SK-N-SH (cell line): ENCODE measurements around the gene MYO1C. TPM values are rescaled to one million over a fixed set of nuclear protein-coding genes. Genes with fewer than 3 reads are reported as not detected.

ENCODE experiments used
- CTCF ChIA-PET: fragments of 300-600, 350-600 bp; formaldehyde crosslinking; extraction: SDS; loops from one replicate; lab custom pipeline; 2021; lab: Yijun Ruan, JAX
- POLR2A ChIA-PET: fragments of 350-600 bp; sonication (Branson Sonifier 250); formaldehyde crosslinking; extraction: SDS; loops from one replicate; lab custom pipeline; 2020; ENCODE audit warnings: antibody characterized with exemption, inconsistent platforms; lab: Yijun Ruan, JAX
- DNase-seq: peaks from one replicate; pipeline ENCODE4 v3.0.0; 2012
- H2AFZ ChIP-seq: fragments of 200-600 bp; sonication (generic); 2 replicates; pipeline ENCODE4 v1.8.1; 2016; ENCODE audit warnings: antibody characterized with exemption, mild to moderate bottlenecking, low read depth
- H3F3A ChIP-seq: fragments of 200-600 bp; sonication (generic); replicated peaks from 2 replicates; pipeline ENCODE3; 2016; ENCODE audit warnings: antibody characterized with exemption, mild to moderate bottlenecking; ENCODE audit not compliant: insufficient read depth
- H3K27ac ChIP-seq, 2 experiments: fragments of 200-500 bp in 1 of 2; fragments of 200-600 bp in 1 of 2; sonication (Bioruptor generic) in 1 of 2; sonication (generic), shearing (Covaris generic) in 1 of 2; 2 replicates each; pipeline versions ENCODE4 v1.5.1 to v1.6.1; 2014 to 2016; ENCODE audit warnings: low read depth in 2 of 2, inconsistent platforms in 1 of 2, low read length in 1 of 2, mild to moderate bottlenecking in 1 of 2, mixed read lengths in 1 of 2
- H3K27me3 ChIP-seq: fragments of 200-600 bp; sonication (generic), shearing (Covaris generic); 2 replicates; pipeline ENCODE4 v1.6.1; 2016; ENCODE audit warnings: mixed run types; ENCODE audit not compliant: insufficient read depth
- H3K36me3 ChIP-seq, 2 experiments: fragments of 200-500 bp in 1 of 2; fragments of 200-600 bp in 1 of 2; sonication (Bioruptor generic) in 1 of 2; sonication (generic) in 1 of 2; replicated peaks in 1 of 2; 2 replicates each; pipeline versions ENCODE3 to v1.5.1; 2014 to 2016; ENCODE audit warnings: low read length in 1 of 2, mild to moderate bottlenecking in 1 of 2; ENCODE audit not compliant: insufficient read depth in 2 of 2, control insufficient read depth in 1 of 2
- H3K4me1 ChIP-seq, 2 experiments: fragments of 200-500 bp in 1 of 2; fragments of 200-600 bp in 1 of 2; sonication (Bioruptor generic) in 1 of 2; sonication (generic), shearing (Covaris generic) in 1 of 2; 2 replicates each; pipeline versions ENCODE4 v1.5.1 to v1.6.1; 2014 to 2016; ENCODE audit warnings: low read depth in 1 of 2, low read length in 1 of 2, mixed run types in 1 of 2; ENCODE audit not compliant: insufficient read depth in 2 of 2, control insufficient read depth in 1 of 2
- H3K4me2 ChIP-seq: fragments of 200-600 bp; sonication (generic), shearing (Covaris generic); 2 replicates; pipeline ENCODE4 v1.6.1; 2017; ENCODE audit warnings: mixed run types
- H3K4me3 ChIP-seq, 2 experiments: fragments of 200-500 bp in 1 of 2; fragments of 200-600 bp in 1 of 2; sonication (Bioruptor generic) in 1 of 2; sonication (generic), shearing (Covaris generic) in 1 of 2; 2 replicates each; pipeline versions ENCODE4 v1.5.1 to v1.8.1; 2014 to 2016; ENCODE audit warnings: low read depth in 2 of 2, inconsistent platforms in 1 of 2, low read length in 1 of 2, mild to moderate bottlenecking in 1 of 2, mixed read lengths in 1 of 2, moderate library complexity in 1 of 2
- H3K79me2 ChIP-seq: fragments of 200-600 bp; sonication (generic); 2 replicates; pipeline ENCODE4 v1.8.1; 2017; ENCODE audit warnings: mild to moderate bottlenecking; ENCODE audit not compliant: insufficient read depth
- H3K9ac ChIP-seq: fragments of 200-600 bp; sonication (generic); 2 replicates; pipeline ENCODE4 v1.6.1; 2017; ENCODE audit warnings: mixed run types
- H3K9me2 ChIP-seq: fragments of 200-600 bp; sonication (generic); 2 replicates; pipeline ENCODE4 v1.6.1; 2017; ENCODE audit warnings: mixed run types
- H3K9me3 ChIP-seq: fragments of 200-600 bp; sonication (generic); 2 replicates; pipeline ENCODE4 v1.6.1; 2017; ENCODE audit warnings: mixed run types, mild to moderate bottlenecking, moderate library complexity
- H4K20me1 ChIP-seq: fragments of 200-600 bp; sonication (generic); 2 replicates; pipeline ENCODE4 v1.6.1; 2017; ENCODE audit warnings: mild to moderate bottlenecking, mixed run types; ENCODE audit not compliant: insufficient read depth
- CHD2 ChIP-seq: fragments of 150-350 bp; IDR thresholded peaks from 2 replicates; pipeline ENCODE4 v1.6.1; 2018; ENCODE audit warnings: low read length; ENCODE audit not compliant: partially characterized antibody
- CTCF ChIP-seq: fragments of 200-600 bp; sonication (generic); IDR thresholded peaks from 2 replicates; pipeline ENCODE4 v1.6.1; 2017; ENCODE audit warnings: antibody characterized with exemption, mild to moderate bottlenecking, moderate library complexity
- EP300 ChIP-seq, 2 experiments: IDR thresholded peaks; 2 replicates each; pipeline versions ENCODE4 v1.4.0 to v1.6.1; 2012; ENCODE audit warnings: borderline replicate concordance in 1 of 2, low read depth in 1 of 2, low read length in 1 of 2
- EZH2phosphoT487 ChIP-seq: fragments of 200-600 bp; sonication (generic); IDR thresholded peaks from 2 replicates; pipeline ENCODE4 v1.6.1; 2017; ENCODE audit warnings: low read depth, mixed run types, mild to moderate bottlenecking, antibody characterized with exemption, moderate library complexity, borderline replicate concordance
- GABPA ChIP-seq: IDR thresholded peaks from 2 replicates; pipeline ENCODE4 v1.4.0; 2012; ENCODE audit warnings: low read depth, mild to moderate bottlenecking
- NRF1 ChIP-seq: IDR thresholded peaks from 2 replicates; pipeline ENCODE4 v1.6.1; 2012; ENCODE audit warnings: low read depth, mild to moderate bottlenecking, low read length
- POLR2AphosphoS5 ChIP-seq: IDR thresholded peaks from 2 replicates; pipeline ENCODE4 v1.6.1; 2012; ENCODE audit warnings: low read depth, low read length
- RFX5 ChIP-seq: IDR thresholded peaks from 2 replicates; pipeline ENCODE4 v1.6.1; 2012; ENCODE audit warnings: mild to moderate bottlenecking, improper control_type of control experiment, low read length
- RXRA ChIP-seq: IDR thresholded peaks from 2 replicates; pipeline ENCODE4 v1.4.0; 2012; ENCODE audit warnings: low read depth, mild to moderate bottlenecking, borderline replicate concordance
- SIN3A ChIP-seq: IDR thresholded peaks from 2 replicates; pipeline ENCODE4 v1.6.1; 2012; ENCODE audit warnings: low read depth, mild to moderate bottlenecking, low read length, moderate library complexity, borderline replicate concordance
- TAF1 ChIP-seq: IDR thresholded peaks from 2 replicates; pipeline ENCODE4 v1.6.1; 2012; ENCODE audit warnings: low read depth, mild to moderate bottlenecking, low read length, moderate library complexity, borderline replicate concordance
- TEAD4 ChIP-seq: IDR thresholded peaks from 2 replicates; pipeline ENCODE4 v1.4.0; 2012; ENCODE audit warnings: mild to moderate bottlenecking, borderline replicate concordance; ENCODE audit not compliant: insufficient read depth
- YY1 ChIP-seq: IDR thresholded peaks from 2 replicates; pipeline ENCODE4 v1.4.0; 2012; ENCODE audit warnings: low read depth, mild to moderate bottlenecking
- WGBS: methylation state at CpG from one replicate; pipeline ENCODE4 v1.1.6; 2017; ENCODE audit warnings: low lambda C conversion rate; 5-methylcytosine and 5-hydroxymethylcytosine counted together
- polyA plus RNA-seq, 3 experiments: library from polyadenylated mRNA; depleted of rRNA; stranded (reverse); fragments of >200 nt; gene quantifications; 2 replicates each; pipeline ENCODE4 v1.2.3, GENCODE V29; 2012
- TF ChIP-seq, protein P1 (sequence below): IDR thresholded peaks from 2 replicates; pipeline ENCODE4; 2012
- TF ChIP-seq, protein P2 (sequence below): IDR thresholded peaks from 2 replicates; pipeline ENCODE4 v1.6.1; 2012; ENCODE audit warnings: mild to moderate bottlenecking, low read depth, low read length, moderate library complexity
- TF ChIP-seq, protein P3 (sequence below): IDR thresholded peaks from 2 replicates; pipeline ENCODE4 v1.4.0; 2012; ENCODE audit warnings: low read depth, borderline replicate concordance

The MYO1C gene
- polyA plus RNA-seq, 1 of the 3 experiments (the other 2 are of a cell fraction): 102 TPM

DNA sequence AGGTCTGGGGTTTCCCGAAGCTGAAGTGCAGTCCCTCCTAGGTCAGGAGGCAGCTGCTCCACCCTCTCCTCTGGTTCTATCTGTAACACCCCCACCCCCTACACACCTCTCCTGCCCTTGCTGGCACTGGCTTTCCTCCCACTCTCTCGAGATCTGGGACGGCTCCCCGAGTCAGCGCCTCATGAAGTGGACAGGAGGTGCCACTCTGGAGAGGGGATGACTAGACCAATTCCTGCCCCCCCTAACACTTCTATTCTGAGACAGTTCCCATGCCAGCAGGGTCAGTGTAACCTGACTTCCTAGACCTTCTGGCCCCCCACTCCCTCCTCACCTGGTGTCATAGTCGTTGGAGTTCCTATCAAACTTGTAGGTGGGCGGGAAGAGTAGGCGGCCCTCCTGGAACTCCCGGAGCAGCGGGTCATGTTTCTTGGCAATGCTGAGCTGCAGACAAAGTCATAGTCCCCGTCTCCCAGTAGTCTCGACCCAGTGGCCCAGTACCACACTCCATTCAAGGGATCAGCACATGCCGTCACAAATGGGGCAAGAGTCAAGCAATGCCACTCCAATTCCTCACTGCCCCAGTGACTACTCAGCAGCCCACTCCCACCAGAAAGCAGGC lies 14.3 kb upstream of the MYO1C start (continued):
- TF ChIP-seq RXRA (no peak), SIN3A (no peak)

DNA sequence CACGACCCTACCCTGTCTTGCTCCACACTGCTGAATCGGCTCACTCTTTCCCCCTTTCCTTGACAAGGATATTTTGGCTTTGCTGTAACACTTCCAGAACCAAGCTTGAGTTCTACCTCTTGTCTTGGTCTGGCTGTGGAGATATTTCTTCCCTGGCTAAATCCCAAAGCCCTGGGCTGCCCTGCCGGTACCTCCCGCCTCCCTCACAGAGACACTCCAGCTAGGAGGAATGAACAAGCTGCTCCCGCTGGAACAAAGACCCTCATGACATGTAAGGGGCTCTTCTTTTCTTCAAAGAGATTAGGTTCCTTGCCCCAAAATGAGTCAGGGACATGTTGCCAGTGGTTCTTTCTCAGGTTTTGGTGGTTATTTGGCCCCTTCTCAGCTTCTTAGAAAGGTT lies 13.1 kb upstream of the MYO1C start:
- H3K9ac ChIP-seq: no peak overlapping the region
- 93% methylated on average over 5 of the region's 5 CpGs for whole genome bisulfite sequencing
- ChIA-PET CTCF (interaction anchor here (0.8 to 2.4 kb wide), 2 partner anchors 9 to 10 kb away, joined by 3 to 11 read pairs; partner anchors contain the start of gene INPP5K), POLR2A (no interaction called here)
- no peaks in the 10 kb centered on the region for H3K9me2 ChIP-seq
- peaks cover 4 to 22% of the 10 kb centered on the region in 2 experiments for H3K36me3 ChIP-seq
- no peaks in the 10 kb centered on the region for H4K20me1 ChIP-seq
- no peaks in the 10 kb centered on the region for H3K9me3 ChIP-seq
- no peak overlapping the region for H3K4me2 ChIP-seq
- H3K27ac ChIP-seq: no peak overlapping the region
- H2AFZ ChIP-seq: no peak overlapping the region
- DNase-seq: no peak
- H3K4me1 ChIP-seq: no peaks in the 10 kb centered on the region
- no peak overlapping the region for H3K4me3 ChIP-seq
- no peaks in the 10 kb centered on the region for H3K27me3 ChIP-seq
- H3F3A ChIP-seq: no peaks in the 10 kb centered on the region
- TF ChIP-seq TEAD4 (no peak), EP300 (IDR thresholded peaks at IDR 0.05; ENCODE audit: borderline replicate concordance in 1 of 2, low read depth in 1 of 2, low read length in 1 of 2) (no peak), CHD2 (no peak), SIN3A (no peak), NRF1 (no peak), EZH2phosphoT487 (no peak), YY1 (no peak), RFX5 (no peak), GABPA (no peak), RXRA (no peak), POLR2AphosphoS5 (no peak), CTCF (no peak), TAF1 (no peak)
- TF ChIP-seq, protein P1, sequence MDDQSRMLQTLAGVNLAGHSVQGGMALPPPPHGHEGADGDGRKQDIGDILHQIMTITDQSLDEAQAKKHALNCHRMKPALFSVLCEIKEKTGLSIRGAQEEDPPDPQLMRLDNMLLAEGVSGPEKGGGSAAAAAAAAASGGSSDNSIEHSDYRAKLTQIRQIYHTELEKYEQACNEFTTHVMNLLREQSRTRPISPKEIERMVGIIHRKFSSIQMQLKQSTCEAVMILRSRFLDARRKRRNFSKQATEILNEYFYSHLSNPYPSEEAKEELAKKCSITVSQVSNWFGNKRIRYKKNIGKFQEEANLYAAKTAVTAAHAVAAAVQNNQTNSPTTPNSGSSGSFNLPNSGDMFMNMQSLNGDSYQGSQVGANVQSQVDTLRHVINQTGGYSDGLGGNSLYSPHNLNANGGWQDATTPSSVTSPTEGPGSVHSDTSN: no peak
- TF ChIP-seq, protein P2, sequence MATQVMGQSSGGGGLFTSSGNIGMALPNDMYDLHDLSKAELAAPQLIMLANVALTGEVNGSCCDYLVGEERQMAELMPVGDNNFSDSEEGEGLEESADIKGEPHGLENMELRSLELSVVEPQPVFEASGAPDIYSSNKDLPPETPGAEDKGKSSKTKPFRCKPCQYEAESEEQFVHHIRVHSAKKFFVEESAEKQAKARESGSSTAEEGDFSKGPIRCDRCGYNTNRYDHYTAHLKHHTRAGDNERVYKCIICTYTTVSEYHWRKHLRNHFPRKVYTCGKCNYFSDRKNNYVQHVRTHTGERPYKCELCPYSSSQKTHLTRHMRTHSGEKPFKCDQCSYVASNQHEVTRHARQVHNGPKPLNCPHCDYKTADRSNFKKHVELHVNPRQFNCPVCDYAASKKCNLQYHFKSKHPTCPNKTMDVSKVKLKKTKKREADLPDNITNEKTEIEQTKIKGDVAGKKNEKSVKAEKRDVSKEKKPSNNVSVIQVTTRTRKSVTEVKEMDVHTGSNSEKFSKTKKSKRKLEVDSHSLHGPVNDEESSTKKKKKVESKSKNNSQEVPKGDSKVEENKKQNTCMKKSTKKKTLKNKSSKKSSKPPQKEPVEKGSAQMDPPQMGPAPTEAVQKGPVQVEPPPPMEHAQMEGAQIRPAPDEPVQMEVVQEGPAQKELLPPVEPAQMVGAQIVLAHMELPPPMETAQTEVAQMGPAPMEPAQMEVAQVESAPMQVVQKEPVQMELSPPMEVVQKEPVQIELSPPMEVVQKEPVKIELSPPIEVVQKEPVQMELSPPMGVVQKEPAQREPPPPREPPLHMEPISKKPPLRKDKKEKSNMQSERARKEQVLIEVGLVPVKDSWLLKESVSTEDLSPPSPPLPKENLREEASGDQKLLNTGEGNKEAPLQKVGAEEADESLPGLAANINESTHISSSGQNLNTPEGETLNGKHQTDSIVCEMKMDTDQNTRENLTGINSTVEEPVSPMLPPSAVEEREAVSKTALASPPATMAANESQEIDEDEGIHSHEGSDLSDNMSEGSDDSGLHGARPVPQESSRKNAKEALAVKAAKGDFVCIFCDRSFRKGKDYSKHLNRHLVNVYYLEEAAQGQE: no peak
- TF ChIP-seq, protein P3, sequence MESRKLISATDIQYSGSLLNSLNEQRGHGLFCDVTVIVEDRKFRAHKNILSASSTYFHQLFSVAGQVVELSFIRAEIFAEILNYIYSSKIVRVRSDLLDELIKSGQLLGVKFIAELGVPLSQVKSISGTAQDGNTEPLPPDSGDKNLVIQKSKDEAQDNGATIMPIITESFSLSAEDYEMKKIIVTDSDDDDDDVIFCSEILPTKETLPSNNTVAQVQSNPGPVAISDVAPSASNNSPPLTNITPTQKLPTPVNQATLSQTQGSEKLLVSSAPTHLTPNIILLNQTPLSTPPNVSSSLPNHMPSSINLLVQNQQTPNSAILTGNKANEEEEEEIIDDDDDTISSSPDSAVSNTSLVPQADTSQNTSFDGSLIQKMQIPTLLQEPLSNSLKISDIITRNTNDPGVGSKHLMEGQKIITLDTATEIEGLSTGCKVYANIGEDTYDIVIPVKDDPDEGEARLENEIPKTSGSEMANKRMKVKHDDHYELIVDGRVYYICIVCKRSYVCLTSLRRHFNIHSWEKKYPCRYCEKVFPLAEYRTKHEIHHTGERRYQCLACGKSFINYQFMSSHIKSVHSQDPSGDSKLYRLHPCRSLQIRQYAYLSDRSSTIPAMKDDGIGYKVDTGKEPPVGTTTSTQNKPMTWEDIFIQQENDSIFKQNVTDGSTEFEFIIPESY: no peak
- no peaks in the 10 kb centered on the region for H3K79me2 ChIP-seq
